Adrenal gland (tissue), 5 donors: ENCODE data around the gene GDF7.

Experiments
- CTCF ChIP-seq, 6 experiments: fragments of 450-650 bp in 4 of 6; fragments of 200-600 bp in 2 of 6; sonication (generic) in 1 of 6; IDR thresholded peaks; 1 replicate in 5 of 6; 2 replicates in 1 of 6; pipeline versions ENCODE4 v1.5.1 to v1.8.0; 2016 to 2021; ENCODE audit warnings: antibody characterized with exemption in 6 of 6, mild to moderate bottlenecking in 2 of 6, moderate library complexity in 1 of 6
- POLR2A ChIP-seq, 2 donors: fragments of 450-650 bp; IDR thresholded peaks; one replicate each; pipeline ENCODE4 v1.6.1; 2017; ENCODE audit warnings: antibody characterized with exemption in 2 of 2, mild to moderate bottlenecking in 2 of 2, moderate library complexity in 1 of 2
- donor health status: DM: no; HTN: no; CAD: no.

- TF ChIP-seq CTCF (IDR thresholded peaks at IDR 0.05), result no peak
- TF ChIP-seq POLR2A (IDR thresholded peaks at IDR 0.05), result no peak
Measured at GRCh38 chr2:20634507-20635112, 32.3 kb upstream of the GDF7 start.
